ENCODE measurements around the gene SUMO1.

The SUMO1 gene

DNA sequence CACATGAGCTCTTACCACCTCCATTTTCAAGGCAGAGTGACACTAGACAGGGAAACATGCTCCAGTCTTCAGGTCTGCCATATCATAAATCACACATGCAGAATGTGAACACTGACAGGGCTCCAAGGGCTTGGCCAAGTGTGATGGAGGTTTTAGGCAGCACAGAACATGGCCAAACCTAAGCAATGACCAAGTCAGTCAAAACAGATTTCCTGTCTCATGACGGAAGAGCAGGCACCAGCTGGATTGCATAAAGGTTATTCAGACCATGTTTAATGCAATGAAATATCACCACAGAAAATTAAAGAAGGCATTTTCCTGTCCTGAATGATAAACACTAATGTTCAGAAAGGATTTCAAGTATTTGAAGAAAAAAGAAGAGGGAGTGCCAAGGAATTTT, 72.5 kb downstream of the SUMO1 start:
- Histone ChIP-seq H3K4me1 (peaks cover 0 to 8% (median 0%) of the 10 kb centered on the region in 10 experiments; a peak in 7 of 20 replicates), H3K27ac (no peak overlapping the region), H3K9me3 (replicated peaks in 1 of 11) (no peaks in the 10 kb centered on the region), H3K27me3 (peaks cover 6 to 10% (median 7%) of the 10 kb centered on the region in 11 experiments; a peak in 21 of 22 replicates), H3K36me3 (no peaks in the 10 kb centered on the region), H3K4me3 (no peak overlapping the region), H3K9ac (no peak overlapping the region), H4K20me1 (no peaks in the 10 kb centered on the region), H3K4me2 (no peak overlapping the region)
- no peak for TF ChIP-seq Cebpa-rat (IDR thresholded peaks at IDR 0.05)

DNA sequence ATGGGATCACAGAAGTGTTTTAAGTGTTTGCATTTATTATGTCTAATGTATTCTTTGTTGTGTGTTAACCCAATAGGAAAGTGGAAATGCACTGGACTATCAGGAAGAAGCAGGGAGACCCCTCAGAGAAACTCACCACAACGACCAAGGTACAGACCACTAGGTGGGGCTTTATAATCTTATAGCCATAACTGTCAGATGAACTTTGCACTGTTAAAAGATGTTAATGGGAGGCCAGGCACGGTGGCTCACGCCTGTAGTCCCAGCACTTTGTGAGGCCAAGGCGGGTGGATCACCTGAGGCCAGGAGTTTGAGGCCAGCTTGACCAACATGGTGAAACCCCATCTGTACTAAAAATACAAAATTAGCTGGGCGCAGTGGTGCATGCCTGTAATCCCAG, 73.2 kb downstream of the SUMO1 start:
- peaks cover 0 to 2% (median 0%) of the 10 kb centered on the region in 11 experiments; a peak in 3 of 22 replicates for H3K27me3 ChIP-seq
- no peak overlapping the region for H3K27ac ChIP-seq
- no peaks in the 10 kb centered on the region for H3K36me3 ChIP-seq
- no peak overlapping the region for H3K9ac ChIP-seq
- H3K4me3 ChIP-seq = no peak overlapping the region
- H3K9me3 ChIP-seq (replicated peaks in 1 of 11) = no peaks in the 10 kb centered on the region
- TF ChIP-seq Cebpa-rat (IDR thresholded peaks at IDR 0.05) = no peak
- H3K4me2 ChIP-seq = no peak overlapping the region
- no peaks in the 10 kb centered on the region for H4K20me1 ChIP-seq
- peaks cover 0 to 11% (median 0%) of the 10 kb centered on the region in 10 experiments; a peak in 7 of 20 replicates for H3K4me1 ChIP-seq

DNA sequence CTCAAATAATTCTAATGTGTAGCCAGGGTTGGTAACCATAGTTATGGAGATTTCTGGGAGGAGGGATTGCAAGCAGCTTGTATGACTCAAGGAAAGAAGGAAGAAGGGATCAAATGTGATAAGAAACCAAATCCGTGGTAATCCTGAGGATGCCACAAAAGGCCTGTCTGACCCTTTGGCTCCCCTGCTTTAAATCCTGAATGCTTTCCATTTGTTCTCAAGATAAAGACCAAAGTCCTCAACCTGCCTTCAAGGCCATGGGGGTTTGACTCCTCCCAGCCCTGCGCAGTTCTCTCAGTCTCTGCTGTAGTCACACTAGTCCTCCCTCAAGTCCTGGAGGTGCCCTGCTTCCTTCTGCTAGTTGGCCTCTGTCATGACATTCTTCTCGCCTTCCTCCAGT, 74.0 kb downstream of the SUMO1 start:
- Histone ChIP-seq H4K20me1 (no peaks in the 10 kb centered on the region), H3K36me3 (no peaks in the 10 kb centered on the region), H3K9me3 (replicated peaks in 1 of 11) (no peaks in the 10 kb centered on the region), H3K4me3 (no peak overlapping the region), H3K27me3 (no peaks in the 10 kb centered on the region), H3K4me1 (peaks cover 0 to 11% (median 0%) of the 10 kb centered on the region in 10 experiments; a peak in 7 of 20 replicates), H3K4me2 (no peak overlapping the region), H3K9ac (no peak overlapping the region), H3K27ac (no peak overlapping the region)
- no peak for TF ChIP-seq Cebpa-rat (IDR thresholded peaks at IDR 0.05)

DNA sequence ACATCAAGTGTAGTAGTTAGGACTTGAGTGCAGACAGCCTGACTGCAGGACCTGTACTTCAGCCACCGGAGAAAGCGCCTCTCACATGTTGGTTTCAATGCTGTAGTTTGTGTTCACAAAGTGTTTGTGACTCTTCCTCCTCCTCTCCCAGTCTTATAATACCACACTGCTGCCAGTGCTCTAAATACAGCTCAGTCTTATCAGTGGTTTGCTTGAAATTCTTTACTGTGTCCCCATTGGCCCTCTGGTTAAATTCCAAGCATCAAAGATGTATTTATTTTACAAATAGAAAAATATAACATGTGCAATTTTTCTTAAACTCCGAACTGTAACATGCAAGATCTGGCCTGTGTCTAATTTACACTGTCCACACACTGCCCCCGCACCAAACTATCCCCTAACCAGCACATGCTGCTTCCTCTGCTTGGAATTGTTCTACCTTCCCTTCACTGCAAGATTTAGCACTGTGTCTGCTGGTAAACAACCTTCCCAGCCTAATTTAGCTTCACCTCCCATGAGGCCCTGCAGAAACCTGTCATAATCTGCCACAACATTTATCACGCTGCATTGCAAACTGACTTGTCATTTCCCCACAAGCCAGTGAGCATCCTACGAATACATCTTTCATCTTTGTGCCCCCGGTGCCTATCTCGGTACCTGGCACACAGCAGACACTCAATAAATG, 77.1 kb downstream of the SUMO1 start:
- Histone ChIP-seq H3K4me1 (peaks cover 0 to 11% (median 0%) of the 10 kb centered on the region in 10 experiments; a peak in 7 of 20 replicates), H4K20me1 (no peaks in the 10 kb centered on the region), H3K4me2 (peak overlapping the region in 2 of 11 experiments; percentile 38 to 41; a peak in 4 of 22 replicates), H3K9me3 (replicated peaks in 1 of 11) (no peaks in the 10 kb centered on the region), H3K9ac (no peak overlapping the region), H3K36me3 (no peaks in the 10 kb centered on the region), H3K27ac (no peak overlapping the region), H3K27me3 (no peaks in the 10 kb centered on the region), H3K4me3 (no peak overlapping the region)
- TF ChIP-seq Cebpa-rat (IDR thresholded peaks at IDR 0.05) = no peak

DNA sequence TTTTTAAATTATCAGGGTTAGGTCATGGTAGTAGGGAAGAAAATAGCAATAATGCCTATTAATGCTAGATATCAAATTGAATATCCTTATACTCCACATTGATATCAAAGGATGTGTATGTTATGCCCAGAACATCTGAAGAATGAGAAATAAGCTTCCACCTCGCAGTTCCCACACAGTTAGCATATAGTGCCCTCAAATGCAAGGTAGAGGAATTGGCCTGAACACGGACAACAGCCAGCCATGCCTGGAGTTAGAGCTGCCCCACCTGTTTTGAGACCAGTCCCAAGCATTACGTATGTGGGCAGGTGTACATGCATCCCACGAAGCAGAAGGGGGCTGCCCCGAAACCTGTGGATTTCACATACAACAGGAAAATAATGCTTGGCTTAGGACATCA, 79.6 kb downstream of the SUMO1 start:
- Histone ChIP-seq H3K27me3 (no peaks in the 10 kb centered on the region), H3K9ac (no peak overlapping the region), H3K4me3 (no peak overlapping the region), H3K4me1 (peaks cover 0 to 11% (median 0%) of the 10 kb centered on the region in 10 experiments; a peak in 7 of 20 replicates), H3K27ac (no peak overlapping the region), H4K20me1 (no peaks in the 10 kb centered on the region), H3K36me3 (no peaks in the 10 kb centered on the region), H3K9me3 (replicated peaks in 1 of 11) (no peaks in the 10 kb centered on the region), H3K4me2 (no peak overlapping the region)
- no peak for TF ChIP-seq Cebpa-rat (IDR thresholded peaks at IDR 0.05)

DNA sequence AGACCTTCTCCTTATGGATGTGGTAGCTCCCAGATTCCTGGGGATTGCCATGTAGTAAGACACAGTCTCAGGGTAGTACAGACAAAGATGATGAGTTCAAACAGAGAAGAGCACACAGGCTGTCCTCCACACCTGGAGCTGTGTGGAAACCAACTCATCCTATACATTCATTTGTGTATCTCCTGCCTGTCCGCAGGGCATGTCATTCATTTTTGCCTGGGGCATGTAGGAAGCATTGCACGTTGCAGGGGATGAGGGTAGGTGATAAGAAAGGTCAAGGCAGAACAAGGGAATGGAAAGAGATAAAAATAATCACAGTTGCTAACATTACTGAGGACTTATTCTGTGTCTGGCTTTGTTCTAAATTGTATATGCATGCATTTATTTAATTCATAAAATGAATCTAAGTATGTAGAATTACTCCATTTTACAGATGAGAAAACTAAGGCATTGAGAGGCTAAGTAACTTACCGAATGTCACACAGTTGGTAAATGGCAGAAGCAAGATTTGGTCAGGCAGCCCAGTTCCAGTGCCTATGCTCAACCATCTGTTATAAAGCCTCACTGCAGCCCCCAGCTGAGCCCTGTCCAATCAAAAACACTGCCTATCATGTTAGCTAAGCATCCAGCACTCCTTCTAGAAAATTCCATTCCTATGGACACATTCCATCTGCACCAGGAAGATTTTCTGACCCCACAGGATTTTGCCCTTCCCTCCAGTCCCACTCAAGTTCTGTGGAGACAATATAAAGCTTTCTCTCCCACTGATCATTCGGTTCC, 81.0 kb downstream of the SUMO1 start:
- H3K27me3 ChIP-seq = no peaks in the 10 kb centered on the region
- no peak overlapping the region for H3K4me3 ChIP-seq
- H3K36me3 ChIP-seq = no peaks in the 10 kb centered on the region
- no peaks in the 10 kb centered on the region for H4K20me1 ChIP-seq
- no peak overlapping the region for H3K27ac ChIP-seq
- no peak overlapping the region for H3K9ac ChIP-seq
- H3K4me2 ChIP-seq = no peak overlapping the region
- H3K9me3 ChIP-seq (replicated peaks in 1 of 11) = no peaks in the 10 kb centered on the region
- H3K4me1 ChIP-seq = peaks cover 0 to 11% (median 0%) of the 10 kb centered on the region in 10 experiments; a peak in 7 of 20 replicates
- no peak for TF ChIP-seq Cebpa-rat (IDR thresholded peaks at IDR 0.05)

Measured in BLaER1 treated with 17β-estradiol and CSF1 and Interleukin-3, amounts not matched to agents 10 nM and 100 nM (cell line).